ENCODE measurements around the gene C5orf63. TPM values are rescaled to one million over a fixed set of nuclear protein-coding genes. Genes with fewer than 3 reads are reported as not detected.
A peak's percentile ranks its signal among the peaks of the same experiment; 100 is the strongest.
"Not testable (repeated sequence)": the region's sequence is repeated elsewhere in the genome, so short reads cannot be mapped to it uniquely, and the experiment has no call there.

C5orf63 gene
- total RNA-seq, 2 experiments from 2014 or later = 8.2 to 10.9 TPM

DNA sequence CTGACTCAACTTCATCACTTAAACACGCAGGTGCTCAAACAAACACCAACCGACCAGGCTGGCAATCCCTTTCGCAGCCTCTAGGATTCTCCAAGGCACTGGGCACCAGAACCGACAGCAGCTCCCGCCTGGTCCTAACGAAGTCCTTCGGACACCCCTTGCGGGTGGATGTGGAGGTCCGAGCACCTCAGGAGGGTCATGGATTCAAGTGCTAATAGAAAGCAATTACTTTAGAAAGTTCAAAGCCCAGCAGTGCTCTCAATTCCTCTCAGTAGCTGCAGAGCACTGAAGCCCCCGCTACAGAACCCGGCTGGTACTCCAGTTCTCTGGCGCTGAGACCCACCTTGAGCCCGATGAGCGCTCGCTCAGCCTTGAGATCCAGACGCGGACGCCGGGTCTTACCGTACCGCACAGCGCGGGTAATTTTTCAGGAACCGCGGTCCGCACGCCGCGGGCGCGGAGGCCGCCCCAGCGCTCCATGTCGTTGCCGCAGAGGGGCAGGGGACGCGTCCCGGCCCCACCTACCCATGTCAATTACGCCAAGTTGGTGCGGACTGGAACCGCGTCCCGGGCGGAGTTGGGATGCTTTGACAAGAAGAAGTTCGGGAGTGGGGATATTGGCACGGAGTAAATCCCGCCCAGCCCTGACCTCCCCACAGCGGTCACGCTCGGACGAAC, 43.6 kb downstream of the C5orf63 start:
- H3K4me3 Mint-ChIP-seq = peak overlapping the region; percentile 89
- H3K4me1 Mint-ChIP-seq = peaks cover 31% of the 10 kb centered on the region
- peaks cover 16% of the 10 kb centered on the region for H3K27me3 Mint-ChIP-seq
- H3K36me3 Mint-ChIP-seq = no peaks in the 10 kb centered on the region
- no peaks in the 10 kb centered on the region for H3K9me3 Mint-ChIP-seq
- DNase-seq = peak; percentile 56
- H3K27ac Mint-ChIP-seq = peak overlapping the region; percentile 54

DNA sequence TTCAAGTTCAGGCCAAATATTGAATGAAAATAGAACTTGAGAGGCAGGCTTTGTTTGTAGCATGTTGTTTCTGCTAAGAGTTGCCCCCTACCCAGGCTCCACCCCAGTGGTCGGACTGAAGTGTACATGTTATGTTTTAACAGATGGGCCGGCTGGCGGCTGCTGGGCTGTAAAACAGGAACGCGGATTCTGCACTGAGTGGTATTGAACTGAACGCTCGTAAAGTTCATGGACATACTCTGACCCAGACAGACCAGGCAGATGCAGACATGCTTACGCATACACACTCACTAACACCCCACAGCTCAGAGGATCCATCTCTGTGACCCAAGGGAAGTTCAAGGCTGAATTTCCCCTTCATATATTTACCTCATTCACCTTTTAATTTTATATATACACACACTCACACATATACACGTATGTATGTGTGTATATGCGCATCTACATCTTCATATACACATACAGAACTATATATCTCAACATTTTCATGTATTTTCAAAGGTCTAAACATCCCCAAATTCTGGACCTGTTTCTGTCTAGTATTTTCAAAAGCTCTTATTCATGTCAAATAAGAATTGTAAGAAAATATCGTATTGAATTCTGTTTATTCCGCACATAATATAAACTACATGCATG, 44.4 kb downstream of the C5orf63 start:
- Mint-ChIP-seq H3K4me3 (peak overlapping the region; percentile 89), H3K27ac (no peak overlapping the region), H3K36me3 (no peaks in the 10 kb centered on the region), H3K9me3 (no peaks in the 10 kb centered on the region), H3K4me1 (peaks cover 32% of the 10 kb centered on the region), H3K27me3 (peaks cover 16% of the 10 kb centered on the region)
- no peak for DNase-seq

DNA sequence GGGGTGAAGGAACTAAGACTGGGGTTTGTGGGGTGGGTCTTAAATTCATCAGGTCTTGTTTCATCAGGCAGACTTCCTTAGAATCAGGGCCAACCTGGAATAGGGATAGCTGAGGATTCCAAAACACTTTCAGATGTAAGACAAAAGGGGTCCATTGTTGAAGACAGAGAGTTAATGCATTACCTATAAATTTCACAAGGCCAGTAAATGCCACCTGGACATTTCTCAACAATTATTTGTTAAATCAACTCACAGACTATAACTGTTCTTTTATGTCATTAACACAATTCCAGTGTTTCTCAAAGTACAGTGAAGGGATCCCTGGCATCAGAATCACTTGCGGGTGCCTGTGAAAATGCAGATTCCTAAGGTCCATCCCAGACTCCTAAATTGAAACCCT, 45.8 kb downstream of the C5orf63 start:
- Mint-ChIP-seq H3K4me1 (peaks cover 34% of the 10 kb centered on the region), H3K4me3 (no peak overlapping the region), H3K36me3 (no peaks in the 10 kb centered on the region), H3K27ac (no peak overlapping the region), H3K9me3 (no peaks in the 10 kb centered on the region), H3K27me3 (peaks cover 14% of the 10 kb centered on the region)
- DNase-seq = no peak

DNA sequence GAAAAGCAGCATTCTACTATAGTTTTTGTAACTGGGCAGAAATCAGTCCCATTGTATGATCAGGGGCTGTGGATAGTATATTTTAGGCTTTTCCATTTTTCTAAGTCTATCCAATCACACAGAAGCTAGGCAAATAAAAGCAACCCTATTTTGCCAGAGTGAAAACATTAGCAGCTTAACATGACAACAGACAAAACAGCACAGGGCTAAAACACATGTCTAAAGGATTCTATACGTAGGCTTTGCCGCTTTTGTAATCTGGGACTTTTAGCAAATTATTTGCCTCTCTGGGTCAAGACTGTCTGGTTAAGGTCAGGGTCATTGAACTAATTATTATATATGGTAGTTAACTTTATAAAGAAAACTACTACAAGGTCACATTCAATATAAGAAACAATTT, 47.1 kb downstream of the C5orf63 start:
- H3K36me3 Mint-ChIP-seq = peaks cover 2% of the 10 kb centered on the region
- H3K4me3 Mint-ChIP-seq = no peak overlapping the region
- H3K9me3 Mint-ChIP-seq = no peaks in the 10 kb centered on the region
- no peak overlapping the region for H3K27ac Mint-ChIP-seq
- no peak for DNase-seq
- peaks cover under 1% of the 10 kb centered on the region for H3K27me3 Mint-ChIP-seq
- H3K4me1 Mint-ChIP-seq = peaks cover 32% of the 10 kb centered on the region

DNA sequence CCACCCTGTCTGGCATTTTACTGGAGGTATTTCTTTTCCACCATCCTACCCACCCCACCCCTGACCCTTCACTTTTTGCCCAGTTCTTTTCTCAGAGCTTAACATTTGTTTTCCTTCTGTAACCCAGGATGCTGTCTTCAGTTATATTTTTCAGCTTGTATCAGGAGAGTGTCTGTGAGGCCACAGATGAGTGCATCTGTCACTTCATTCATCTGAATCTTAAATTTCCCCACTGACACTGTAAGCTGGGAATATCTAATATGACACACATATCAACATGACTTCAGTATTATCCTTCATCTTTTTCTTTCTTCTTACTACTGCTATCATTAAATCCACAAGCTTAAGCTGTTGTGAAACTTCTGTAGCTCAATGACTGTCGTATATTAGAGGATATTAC, 47.8 kb downstream of the C5orf63 start:
- Mint-ChIP-seq H3K36me3 (peaks cover 2% of the 10 kb centered on the region), H3K27ac (no peak overlapping the region), H3K9me3 (no peaks in the 10 kb centered on the region), H3K4me1 (peaks cover 32% of the 10 kb centered on the region), H3K4me3 (no peak overlapping the region), H3K27me3 (no peaks in the 10 kb centered on the region)
- no peak for DNase-seq

DNA sequence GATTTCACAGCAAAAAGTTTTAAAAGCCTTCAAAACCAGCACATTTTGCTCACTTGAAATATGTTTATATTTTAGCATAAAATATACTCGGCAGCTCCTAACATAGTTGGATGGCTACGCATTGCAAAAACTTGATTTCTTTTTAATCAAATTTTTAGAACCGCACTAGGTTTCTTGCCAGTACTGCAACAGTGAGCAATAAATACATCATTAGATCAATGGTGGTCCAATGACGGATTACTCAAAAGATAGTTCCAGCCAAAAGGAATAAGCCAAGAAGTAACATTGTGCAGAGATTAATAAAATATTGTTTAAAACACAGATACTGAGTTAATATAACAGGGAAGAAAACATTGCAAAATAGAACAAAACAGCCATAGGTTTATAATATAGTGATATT, 48.5 kb downstream of the C5orf63 start:
- H3K27me3 Mint-ChIP-seq = no peaks in the 10 kb centered on the region
- peaks cover 37% of the 10 kb centered on the region for H3K4me1 Mint-ChIP-seq
- no peak overlapping the region for H3K4me3 Mint-ChIP-seq
- H3K27ac Mint-ChIP-seq = no peak overlapping the region
- H3K36me3 Mint-ChIP-seq = peaks cover 2% of the 10 kb centered on the region
- DNase-seq = no peak
- H3K9me3 Mint-ChIP-seq = no peaks in the 10 kb centered on the region

DNA sequence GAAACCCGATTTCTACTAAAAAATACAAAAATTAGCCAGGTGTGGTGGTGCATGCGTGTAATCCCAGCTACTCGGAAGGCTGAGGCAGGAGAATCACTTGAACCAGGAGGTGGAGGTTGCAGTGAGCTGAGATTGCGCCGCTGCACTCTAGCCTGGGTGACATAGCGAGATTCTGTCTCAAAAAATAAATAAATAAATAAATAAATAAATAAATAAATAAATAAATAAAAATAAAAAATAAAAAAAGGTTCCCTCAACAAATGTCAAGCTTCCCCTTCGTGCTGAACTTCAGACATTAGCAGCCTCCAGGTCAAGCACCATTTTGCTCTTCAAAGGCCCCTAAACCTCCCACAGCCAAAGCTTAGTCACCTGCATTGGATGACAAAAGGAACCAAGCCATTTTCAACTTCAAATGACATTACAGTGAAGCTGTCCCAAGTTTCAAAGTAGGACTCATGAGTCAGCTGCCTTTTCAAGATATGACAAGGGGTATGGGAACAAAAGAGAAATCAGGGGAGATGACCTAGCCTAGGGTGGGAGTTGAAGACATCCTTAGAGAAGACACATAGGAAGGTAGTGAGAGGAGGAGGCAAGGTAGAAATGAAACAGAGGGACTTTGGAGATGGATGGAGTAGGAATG, 49.6 kb downstream of the C5orf63 start:
- H3K4me3 Mint-ChIP-seq, H3K9me3 Mint-ChIP-seq, H3K27ac Mint-ChIP-seq, H3K36me3 Mint-ChIP-seq, DNase-seq, H3K27me3 Mint-ChIP-seq: not testable (repeated sequence)
- H3K4me1 Mint-ChIP-seq = peaks cover 28% of the 10 kb centered on the region

DNA sequence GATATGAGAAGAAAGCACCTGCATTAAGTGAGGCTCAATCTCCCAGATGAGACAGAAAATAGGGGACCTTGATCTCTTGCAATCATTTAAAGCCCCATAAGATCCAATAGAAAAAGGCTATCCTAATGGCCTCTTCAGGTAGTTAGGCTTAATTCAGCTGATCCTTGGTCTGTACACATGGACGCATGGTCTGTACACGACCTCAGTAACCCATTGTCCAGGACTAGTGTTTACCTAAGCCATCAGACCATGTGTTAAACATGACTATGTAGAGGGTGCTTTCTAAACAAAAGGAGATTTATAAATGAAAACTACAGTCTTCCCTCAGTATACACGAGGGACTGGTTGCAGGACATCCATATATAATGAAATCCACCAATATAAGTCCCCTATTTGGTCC, 50.5 kb downstream of the C5orf63 start:
- Mint-ChIP-seq H3K27me3 (no peaks in the 10 kb centered on the region), H3K27ac (no peak overlapping the region), H3K9me3 (no peaks in the 10 kb centered on the region), H3K4me3 (no peak overlapping the region), H3K4me1 (peaks cover 25% of the 10 kb centered on the region), H3K36me3 (peaks cover 2% of the 10 kb centered on the region)
- DNase-seq = no peak

DNA sequence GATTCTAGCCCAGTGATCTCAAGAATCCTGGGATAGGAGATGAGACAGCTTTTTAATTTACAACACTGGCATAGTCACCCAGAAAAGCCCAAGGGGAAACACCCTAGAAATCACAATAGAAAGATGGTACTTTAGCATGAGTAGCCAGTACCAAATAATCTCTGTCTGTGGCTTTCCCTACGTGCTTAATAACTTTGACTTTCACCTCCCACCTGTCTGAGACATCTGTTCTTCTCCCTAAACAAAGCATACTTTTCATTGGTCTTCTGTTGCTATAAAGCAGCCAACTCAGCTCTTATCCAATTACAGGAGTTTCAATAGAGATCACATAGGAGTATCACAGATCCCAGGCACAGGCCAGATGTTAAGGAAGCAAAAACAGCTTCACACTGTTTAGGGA, 53.4 kb downstream of the C5orf63 start:
- no peaks in the 10 kb centered on the region for H3K27me3 Mint-ChIP-seq
- peaks cover 15% of the 10 kb centered on the region for H3K4me1 Mint-ChIP-seq
- peaks cover 7% of the 10 kb centered on the region for H3K36me3 Mint-ChIP-seq
- H3K9me3 Mint-ChIP-seq = peaks cover 3% of the 10 kb centered on the region
- no peak for DNase-seq
- H3K4me3 Mint-ChIP-seq = no peak overlapping the region
- H3K27ac Mint-ChIP-seq = no peak overlapping the region

DNA sequence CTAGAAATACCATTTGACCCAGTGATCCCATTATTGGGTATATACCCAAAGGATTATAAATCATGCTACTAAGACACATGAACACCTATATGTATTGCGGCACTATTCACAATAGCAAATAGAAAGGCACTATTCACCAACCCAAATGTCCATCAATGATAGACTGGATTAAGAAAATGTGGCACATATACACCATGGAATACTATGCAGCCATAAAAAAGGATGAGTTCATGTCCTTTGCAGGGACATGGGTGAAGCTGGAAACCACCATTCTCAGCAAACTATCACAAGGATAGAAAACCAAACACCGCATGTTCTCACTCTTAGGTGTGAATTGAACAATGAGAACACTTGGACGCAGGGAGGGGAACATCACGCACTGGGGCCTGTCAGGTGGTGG, 56.6 kb downstream of the C5orf63 start:
- H3K27me3 Mint-ChIP-seq, H3K4me3 Mint-ChIP-seq, H3K9me3 Mint-ChIP-seq, H3K27ac Mint-ChIP-seq, DNase-seq: not testable (repeated sequence)
- Mint-ChIP-seq H3K4me1 (peaks cover 28% of the 10 kb centered on the region), H3K36me3 (peaks cover 11% of the 10 kb centered on the region)

DNA sequence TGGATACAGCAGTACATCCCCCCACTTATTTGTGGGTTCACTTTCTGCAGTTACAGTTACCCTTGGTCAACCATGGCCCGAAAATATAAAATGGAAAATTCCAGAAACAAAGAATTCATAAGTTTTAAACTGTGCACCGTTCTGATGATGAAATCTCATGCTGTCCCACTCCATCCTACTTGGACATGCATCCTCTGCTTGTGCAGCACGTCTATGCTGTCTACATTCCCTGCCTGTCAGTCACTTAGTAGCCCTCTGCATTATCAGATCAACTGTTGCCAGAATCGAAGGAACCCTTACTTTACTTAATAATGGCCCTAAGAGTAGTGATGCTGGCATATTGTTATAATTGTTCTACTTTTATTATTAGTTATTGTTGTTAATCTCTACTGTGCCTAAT, 57.6 kb downstream of the C5orf63 start:
- no peak overlapping the region for H3K27ac Mint-ChIP-seq
- no peaks in the 10 kb centered on the region for H3K27me3 Mint-ChIP-seq
- peaks cover 35% of the 10 kb centered on the region for H3K4me1 Mint-ChIP-seq

DNA sequence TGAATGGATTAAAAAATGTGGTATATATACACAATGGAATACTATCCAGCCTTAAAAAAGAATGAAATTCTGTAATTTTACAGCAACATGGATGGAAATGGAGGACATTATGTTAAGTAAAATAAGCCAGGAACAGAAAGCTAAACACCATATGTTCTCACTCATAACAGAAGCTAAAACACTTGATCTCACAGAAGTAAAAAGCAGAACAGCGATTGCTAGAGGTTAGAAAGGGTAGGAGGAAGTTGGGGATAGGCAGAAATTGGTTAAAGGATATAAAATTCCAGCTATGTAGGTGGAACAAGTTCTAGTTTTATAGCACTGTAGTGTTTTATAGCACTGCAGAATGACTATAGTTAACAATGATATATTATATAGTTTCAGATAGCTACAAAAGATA, 58.7 kb downstream of the C5orf63 start:
- H3K4me1 Mint-ChIP-seq = peaks cover 34% of the 10 kb centered on the region
- peaks cover 7% of the 10 kb centered on the region for H3K9me3 Mint-ChIP-seq
- no peak for DNase-seq
- H3K36me3 Mint-ChIP-seq = peaks cover 12% of the 10 kb centered on the region
- H3K4me3 Mint-ChIP-seq = no peak overlapping the region
- H3K27me3 Mint-ChIP-seq = no peaks in the 10 kb centered on the region
- no peak overlapping the region for H3K27ac Mint-ChIP-seq

More for the DNA sequence above, 57.6 kb downstream of the C5orf63 start:
- no peak overlapping the region for H3K4me3 Mint-ChIP-seq
- H3K36me3 Mint-ChIP-seq = peaks cover 12% of the 10 kb centered on the region
- DNase-seq = no peak
- H3K9me3 Mint-ChIP-seq = peaks cover 3% of the 10 kb centered on the region

DNA sequence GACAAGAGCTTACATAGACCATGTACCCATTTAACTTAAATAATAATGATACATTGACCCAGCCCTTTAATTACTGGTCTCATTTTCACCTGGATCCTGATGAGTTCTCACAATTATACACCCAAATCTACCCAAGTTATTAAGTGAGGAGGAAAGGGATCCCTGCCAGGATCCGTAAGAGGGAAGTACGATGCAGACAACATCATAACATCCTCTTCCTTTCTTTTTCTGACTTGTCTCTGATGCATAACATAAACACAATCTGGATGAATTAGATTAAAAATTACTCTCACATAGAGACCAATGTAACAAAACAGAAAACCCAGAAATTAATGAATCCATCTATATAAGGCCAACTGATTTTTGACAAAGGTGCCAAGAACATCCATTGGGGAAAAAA, 59.9 kb downstream of the C5orf63 start:
- H3K4me1 Mint-ChIP-seq = peaks cover 38% of the 10 kb centered on the region
- peaks cover 12% of the 10 kb centered on the region for H3K36me3 Mint-ChIP-seq
- H3K27ac Mint-ChIP-seq = no peak overlapping the region
- no peak for DNase-seq
- H3K27me3 Mint-ChIP-seq = no peaks in the 10 kb centered on the region
- no peak overlapping the region for H3K4me3 Mint-ChIP-seq
- H3K9me3 Mint-ChIP-seq = peaks cover 7% of the 10 kb centered on the region

DNA sequence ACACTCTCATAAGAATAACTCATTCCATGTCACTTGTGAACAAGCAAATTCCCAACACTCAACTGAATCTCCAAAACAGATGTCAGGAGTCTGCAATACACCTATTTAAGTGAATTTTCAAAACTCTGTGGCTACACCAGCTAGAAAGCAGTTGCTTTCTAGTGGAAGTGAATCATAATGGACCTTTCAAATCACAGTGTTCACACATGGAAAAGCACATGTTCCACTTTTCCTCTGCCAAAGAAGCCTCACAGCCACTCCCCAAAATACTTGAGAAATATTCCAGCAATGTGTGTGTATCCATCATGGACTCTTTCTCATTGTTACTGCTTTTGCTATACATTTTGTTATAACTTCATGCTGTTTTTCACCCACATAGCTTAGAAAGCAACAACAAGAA, 60.4 kb downstream of the C5orf63 start:
- no peaks in the 10 kb centered on the region for H3K27me3 Mint-ChIP-seq
- H3K4me3 Mint-ChIP-seq = no peak overlapping the region
- H3K9me3 Mint-ChIP-seq = peaks cover 7% of the 10 kb centered on the region
- H3K36me3 Mint-ChIP-seq = peaks cover 12% of the 10 kb centered on the region
- DNase-seq = no peak
- peaks cover 38% of the 10 kb centered on the region for H3K4me1 Mint-ChIP-seq
- H3K27ac Mint-ChIP-seq = no peak overlapping the region

DNA sequence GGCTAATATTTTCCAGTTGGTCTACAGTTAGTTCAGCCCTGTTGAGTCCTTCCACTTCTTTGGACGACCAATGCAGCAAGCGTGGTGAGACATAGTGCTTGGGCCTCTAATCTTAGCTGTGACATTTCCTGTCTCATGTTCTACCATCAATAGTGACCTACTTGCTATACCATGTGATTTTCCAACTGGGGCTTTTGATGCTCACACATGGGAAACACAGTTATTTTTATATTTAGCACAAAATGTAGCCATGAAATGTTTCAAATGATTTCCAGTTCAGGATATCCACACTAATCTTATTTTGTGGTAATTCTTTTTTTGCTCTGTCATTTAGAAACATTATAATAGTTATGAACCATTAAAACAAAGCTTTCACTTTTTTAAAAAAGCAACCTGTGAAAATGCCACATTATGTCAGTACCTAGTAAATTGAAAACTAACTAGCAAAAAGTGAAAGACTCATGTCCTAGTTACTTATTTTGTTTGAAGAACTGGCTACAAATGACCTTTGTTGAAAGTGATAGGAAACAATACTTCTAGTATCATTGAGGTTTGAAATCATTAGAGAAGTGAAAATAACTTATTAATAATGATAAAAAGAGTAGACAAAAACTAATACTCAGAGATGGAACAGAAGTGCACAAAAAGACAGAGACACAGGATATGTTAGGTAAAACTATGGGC, 61.2 kb downstream of the C5orf63 start:
- peaks cover 12% of the 10 kb centered on the region for H3K36me3 Mint-ChIP-seq
- H3K9me3 Mint-ChIP-seq = peaks cover 7% of the 10 kb centered on the region
- no peak overlapping the region for H3K4me3 Mint-ChIP-seq
- H3K27me3 Mint-ChIP-seq = no peaks in the 10 kb centered on the region
- peaks cover 38% of the 10 kb centered on the region for H3K4me1 Mint-ChIP-seq
- peak overlapping the region; percentile 85 for H3K27ac Mint-ChIP-seq
- DNase-seq = peak; percentile 9

Measured in activated naive CD8-positive, alpha-beta T cell treated with anti-CD3 and anti-CD28 coated beads for 36 hours (primary cell).